Nephron progenitor cell (in vitro differentiated cells): Measurements from ENCODE around the gene MORN1.
A peak's percentile ranks its signal among the peaks of the same experiment; 100 is the strongest.

Source experiments
- DNase-seq: peaks from one replicate; pipeline ENCODE4 v3.0.0; 2021
- H3K27ac Mint-ChIP-seq: 2 replicates; pipeline ENCODE4 v1.8.0; 2021; ENCODE audit warnings: mild to moderate bottlenecking, moderate library complexity, mixed read lengths
- H3K27me3 Mint-ChIP-seq: 2 replicates; pipeline ENCODE4 v1.8.0; 2021; ENCODE audit warnings: mild to moderate bottlenecking, low read depth, mixed read lengths; ENCODE audit not compliant: poor library complexity
- H3K36me3 Mint-ChIP-seq: 2 replicates; pipeline ENCODE4 v1.8.0; 2021; ENCODE audit warnings: low read depth, mixed read lengths
- H3K4me1 Mint-ChIP-seq: 2 replicates; pipeline ENCODE4 v1.8.0; 2021; ENCODE audit warnings: mixed read lengths
- H3K4me3 Mint-ChIP-seq: 2 replicates; pipeline ENCODE4 v1.8.0; 2021; ENCODE audit warnings: mild to moderate bottlenecking, moderate library complexity, mixed read lengths
- H3K9me3 Mint-ChIP-seq: 2 replicates; pipeline ENCODE4 v1.8.0; 2021; ENCODE audit warnings: mild to moderate bottlenecking, moderate library complexity, mixed read lengths
- TF ChIP-seq, protein P1 (sequence below): fragments of 200-600 bp; sonication (generic); IDR thresholded peaks from 2 replicates; pipeline ENCODE4 v1.5.0; 2021; ENCODE audit warnings: antibody characterized with exemption

The MORN1 gene

DNA sequence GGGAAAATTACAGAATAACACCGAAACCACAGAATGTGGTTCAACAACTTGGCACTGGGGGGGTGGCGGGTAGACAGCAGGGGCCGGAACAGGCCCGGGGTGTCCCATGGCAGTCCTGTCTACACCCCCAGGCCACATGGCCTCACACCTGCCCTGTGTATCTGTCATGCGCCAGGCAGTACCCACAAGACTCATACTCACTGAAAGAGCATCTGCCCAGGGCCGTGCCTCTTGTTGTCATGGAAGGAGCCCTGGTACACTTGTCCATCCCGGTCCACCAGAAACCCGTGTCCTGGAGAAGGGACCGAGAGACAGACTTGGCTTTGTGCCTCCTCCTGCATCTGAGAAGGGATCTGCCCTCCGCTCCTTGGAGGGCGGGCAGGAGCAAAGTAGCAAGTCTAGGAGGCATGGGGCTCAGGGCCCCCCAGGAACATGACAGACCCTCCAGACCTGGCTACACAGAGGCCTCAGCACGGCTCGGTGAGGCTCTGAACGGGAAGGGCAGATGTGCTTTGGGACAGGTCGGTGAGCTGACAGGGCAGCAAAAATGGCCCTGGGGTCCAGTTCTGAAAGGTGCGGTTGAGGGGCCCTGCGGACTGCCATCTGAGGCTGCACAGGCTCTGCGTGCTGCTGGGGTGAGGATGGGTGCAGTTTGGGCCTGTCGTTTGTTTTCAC is 5.6 kb downstream of the MORN1 start:
- H3K4me3 Mint-ChIP-seq, result no peak overlapping the region
- no peaks in the 10 kb centered on the region for H3K27me3 Mint-ChIP-seq
- H3K36me3 Mint-ChIP-seq, result no peaks in the 10 kb centered on the region
- no peak for DNase-seq
- no peaks in the 10 kb centered on the region for H3K9me3 Mint-ChIP-seq
- H3K27ac Mint-ChIP-seq, result peak overlapping the region; percentile 85
- peaks cover 12% of the 10 kb centered on the region for H3K4me1 Mint-ChIP-seq
- TF ChIP-seq, protein P1, sequence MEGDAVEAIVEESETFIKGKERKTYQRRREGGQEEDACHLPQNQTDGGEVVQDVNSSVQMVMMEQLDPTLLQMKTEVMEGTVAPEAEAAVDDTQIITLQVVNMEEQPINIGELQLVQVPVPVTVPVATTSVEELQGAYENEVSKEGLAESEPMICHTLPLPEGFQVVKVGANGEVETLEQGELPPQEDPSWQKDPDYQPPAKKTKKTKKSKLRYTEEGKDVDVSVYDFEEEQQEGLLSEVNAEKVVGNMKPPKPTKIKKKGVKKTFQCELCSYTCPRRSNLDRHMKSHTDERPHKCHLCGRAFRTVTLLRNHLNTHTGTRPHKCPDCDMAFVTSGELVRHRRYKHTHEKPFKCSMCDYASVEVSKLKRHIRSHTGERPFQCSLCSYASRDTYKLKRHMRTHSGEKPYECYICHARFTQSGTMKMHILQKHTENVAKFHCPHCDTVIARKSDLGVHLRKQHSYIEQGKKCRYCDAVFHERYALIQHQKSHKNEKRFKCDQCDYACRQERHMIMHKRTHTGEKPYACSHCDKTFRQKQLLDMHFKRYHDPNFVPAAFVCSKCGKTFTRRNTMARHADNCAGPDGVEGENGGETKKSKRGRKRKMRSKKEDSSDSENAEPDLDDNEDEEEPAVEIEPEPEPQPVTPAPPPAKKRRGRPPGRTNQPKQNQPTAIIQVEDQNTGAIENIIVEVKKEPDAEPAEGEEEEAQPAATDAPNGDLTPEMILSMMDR, result no peak

DNA sequence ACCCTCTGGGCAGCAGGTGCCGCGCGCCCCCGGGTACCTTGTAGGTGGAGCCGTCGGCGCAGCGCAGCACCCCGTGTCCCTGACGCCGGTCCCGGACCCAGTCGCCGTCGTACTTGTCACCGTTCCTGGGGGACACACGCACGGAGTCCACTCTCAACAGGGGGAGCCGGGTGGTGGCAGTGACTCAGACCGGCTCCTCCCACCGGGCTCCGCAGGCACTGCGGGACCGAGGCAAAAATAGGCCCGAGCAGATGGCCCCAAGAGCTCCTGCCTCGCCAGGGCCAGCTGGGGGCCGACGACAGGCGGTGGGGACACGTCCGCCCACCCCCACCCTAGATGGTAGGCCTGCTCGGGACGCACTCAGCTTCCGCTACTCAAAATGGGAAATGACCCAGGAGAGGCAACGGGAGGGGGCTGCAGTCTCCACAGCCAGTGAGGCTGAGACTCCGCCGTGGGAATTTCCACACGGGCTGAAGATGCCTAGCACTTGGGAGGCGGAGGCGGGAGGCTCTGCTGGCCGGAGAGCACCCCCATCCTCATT is 6.3 kb downstream of the MORN1 start:
- Mint-ChIP-seq H3K27me3 (no peaks in the 10 kb centered on the region), H3K36me3 (no peaks in the 10 kb centered on the region), H3K4me1 (peaks cover 8% of the 10 kb centered on the region), H3K4me3 (no peak overlapping the region), H3K27ac (no peak overlapping the region), H3K9me3 (no peaks in the 10 kb centered on the region)
- TF ChIP-seq, protein P1, result no peak
- DNase-seq, result no peak

DNA sequence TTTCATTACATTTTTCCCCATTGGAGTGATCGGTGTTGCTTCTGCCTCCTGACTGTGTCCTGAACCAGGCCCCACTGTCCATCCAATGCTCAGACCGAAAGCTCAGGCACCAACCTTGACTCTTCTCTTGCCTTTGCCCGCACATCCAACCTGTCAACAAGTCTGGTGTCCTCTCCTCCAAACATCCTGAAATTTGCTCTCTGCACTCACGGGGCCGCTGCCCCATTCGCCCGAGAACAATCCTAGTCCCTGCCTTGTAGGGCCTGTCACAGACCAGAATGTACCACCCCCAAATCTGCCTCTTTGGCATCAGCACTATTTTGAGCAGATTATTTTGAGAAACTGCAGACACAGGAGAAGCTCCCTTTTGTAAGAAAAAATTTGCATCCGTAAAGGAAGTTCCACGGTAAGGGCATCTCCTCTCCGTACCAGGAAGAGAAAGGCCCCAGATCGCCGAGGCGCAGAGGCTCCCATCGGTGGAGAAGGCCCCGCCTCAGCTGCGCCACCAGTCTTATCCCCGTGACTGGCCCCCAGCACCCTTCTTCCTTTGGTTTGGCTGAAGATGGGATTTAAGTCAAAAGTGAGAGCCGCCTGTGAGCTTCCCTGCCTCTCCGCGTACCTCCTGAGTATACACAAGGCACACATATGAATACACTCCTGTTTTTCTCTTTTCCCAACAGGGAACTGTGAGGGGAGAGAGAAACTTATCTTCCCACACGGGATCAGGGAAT is 7.1 kb downstream of the MORN1 start:
- Mint-ChIP-seq H3K9me3 (no peaks in the 10 kb centered on the region), H3K27ac (peak overlapping the region; percentile 95), H3K27me3 (no peaks in the 10 kb centered on the region), H3K4me3 (no peak overlapping the region), H3K36me3 (no peaks in the 10 kb centered on the region), H3K4me1 (peaks cover 8% of the 10 kb centered on the region)
- TF ChIP-seq, protein P1, result no peak
- DNase-seq, result no peak

DNA sequence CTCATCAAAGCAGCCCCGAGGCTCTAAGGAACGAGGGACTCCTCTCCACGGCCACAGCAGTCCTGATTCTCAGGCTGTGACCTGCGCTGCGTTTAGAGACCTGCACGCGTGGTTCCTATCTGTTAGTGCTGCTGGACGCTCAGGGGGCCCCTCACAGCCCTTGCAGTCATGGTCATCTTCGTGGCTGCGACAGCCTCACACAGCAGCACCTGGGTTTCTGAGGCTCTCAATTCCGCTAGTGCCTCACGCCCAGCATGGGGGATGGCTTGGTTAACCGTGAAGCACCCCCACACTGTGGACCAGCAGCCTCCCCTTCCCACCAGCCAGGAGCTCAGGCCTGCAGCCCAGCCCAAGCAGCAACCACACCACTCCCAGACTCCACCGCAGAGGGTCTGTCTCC is 7.8 kb downstream of the MORN1 start:
- no peak overlapping the region for H3K27ac Mint-ChIP-seq

DNA sequence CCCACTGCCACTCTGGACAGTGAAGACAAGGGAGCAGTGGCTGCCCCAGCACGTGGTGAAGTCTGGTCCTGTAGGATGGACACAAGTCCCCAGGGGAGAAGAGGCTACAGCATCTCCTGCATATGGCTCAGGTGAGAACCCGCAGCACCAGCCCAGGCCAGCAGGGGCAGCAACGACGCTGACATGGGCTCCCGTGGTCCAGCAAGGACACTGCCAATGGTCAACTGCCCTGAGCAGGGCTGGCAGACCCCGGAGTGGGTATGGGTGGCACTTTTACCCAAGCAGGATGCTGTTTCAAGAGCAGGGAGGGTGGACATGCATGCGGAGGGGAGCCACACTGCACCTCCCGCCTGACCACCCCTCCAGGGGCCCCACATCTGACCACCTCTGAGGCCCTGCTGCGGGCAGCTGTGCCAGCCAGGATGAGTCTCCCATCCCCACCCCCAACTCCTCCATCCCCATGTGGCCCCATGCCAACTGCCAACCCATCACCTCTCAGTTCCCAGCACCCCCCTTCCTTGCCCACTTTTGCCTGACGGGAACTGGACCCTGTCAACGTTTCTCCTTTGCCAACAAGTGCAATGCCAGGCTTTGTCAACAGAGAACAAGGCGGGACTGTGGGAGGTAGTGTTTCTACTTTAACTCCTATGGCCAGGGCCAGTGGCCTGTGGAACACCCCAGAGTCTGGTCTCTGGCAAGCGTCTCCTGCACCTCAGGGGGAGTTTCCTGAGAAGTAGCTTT is 8.6 kb downstream of the MORN1 start:
- Mint-ChIP-seq H3K27me3 (no peaks in the 10 kb centered on the region), H3K27ac (no peak overlapping the region), H3K4me3 (no peak overlapping the region), H3K9me3 (no peaks in the 10 kb centered on the region), H3K4me1 (peaks cover 13% of the 10 kb centered on the region), H3K36me3 (no peaks in the 10 kb centered on the region)
- TF ChIP-seq, protein P1, result peak; percentile 58
- peak; percentile 72 for DNase-seq

More for the DNA sequence above, 7.8 kb downstream of the MORN1 start:
- Mint-ChIP-seq H3K4me3 (no peak overlapping the region), H3K27me3 (no peaks in the 10 kb centered on the region), H3K36me3 (no peaks in the 10 kb centered on the region), H3K4me1 (peaks cover 13% of the 10 kb centered on the region), H3K9me3 (no peaks in the 10 kb centered on the region)
- DNase-seq, result no peak
- TF ChIP-seq, protein P1, result no peak
